ENCODE results near the gene SLC44A4. TPM values are rescaled to one million over a fixed set of nuclear protein-coding genes. Genes with fewer than 3 reads are reported as not detected.

SLC44A4 gene
- total and polyA plus RNA-seq, 2 experiments from 2014 or later = 0.60 TPM; not detected in 1

DNA sequence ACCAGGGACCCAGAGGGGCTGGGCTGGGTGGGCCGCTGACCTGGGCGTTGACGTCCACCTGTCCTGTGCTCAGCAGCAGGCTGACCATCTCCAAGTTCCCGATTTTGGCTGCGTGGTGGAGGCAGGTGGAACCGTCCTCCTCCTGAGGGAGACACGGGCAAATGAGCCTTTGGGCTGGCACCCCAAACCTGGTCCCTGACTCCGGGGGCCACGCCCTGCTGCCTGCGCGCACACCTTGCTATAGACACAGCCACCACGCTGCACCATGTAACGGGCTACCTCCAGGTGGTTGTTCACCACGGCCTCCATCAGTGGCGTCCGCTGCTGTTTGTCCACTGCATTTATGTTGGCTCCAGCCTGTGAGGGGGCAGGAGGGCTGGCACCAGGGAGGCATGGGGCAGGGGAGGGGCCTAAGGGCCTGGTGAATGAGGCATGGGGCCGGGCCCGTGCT lies 7.8 kb upstream of the SLC44A4 start:
- TF ChIP-seq, protein P1, sequence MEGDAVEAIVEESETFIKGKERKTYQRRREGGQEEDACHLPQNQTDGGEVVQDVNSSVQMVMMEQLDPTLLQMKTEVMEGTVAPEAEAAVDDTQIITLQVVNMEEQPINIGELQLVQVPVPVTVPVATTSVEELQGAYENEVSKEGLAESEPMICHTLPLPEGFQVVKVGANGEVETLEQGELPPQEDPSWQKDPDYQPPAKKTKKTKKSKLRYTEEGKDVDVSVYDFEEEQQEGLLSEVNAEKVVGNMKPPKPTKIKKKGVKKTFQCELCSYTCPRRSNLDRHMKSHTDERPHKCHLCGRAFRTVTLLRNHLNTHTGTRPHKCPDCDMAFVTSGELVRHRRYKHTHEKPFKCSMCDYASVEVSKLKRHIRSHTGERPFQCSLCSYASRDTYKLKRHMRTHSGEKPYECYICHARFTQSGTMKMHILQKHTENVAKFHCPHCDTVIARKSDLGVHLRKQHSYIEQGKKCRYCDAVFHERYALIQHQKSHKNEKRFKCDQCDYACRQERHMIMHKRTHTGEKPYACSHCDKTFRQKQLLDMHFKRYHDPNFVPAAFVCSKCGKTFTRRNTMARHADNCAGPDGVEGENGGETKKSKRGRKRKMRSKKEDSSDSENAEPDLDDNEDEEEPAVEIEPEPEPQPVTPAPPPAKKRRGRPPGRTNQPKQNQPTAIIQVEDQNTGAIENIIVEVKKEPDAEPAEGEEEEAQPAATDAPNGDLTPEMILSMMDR (IDR thresholded peaks at IDR 0.05; ENCODE audit: low read depth, low read length) = no peak
- H3K27ac ChIP-seq = no peak overlapping the region

DNA sequence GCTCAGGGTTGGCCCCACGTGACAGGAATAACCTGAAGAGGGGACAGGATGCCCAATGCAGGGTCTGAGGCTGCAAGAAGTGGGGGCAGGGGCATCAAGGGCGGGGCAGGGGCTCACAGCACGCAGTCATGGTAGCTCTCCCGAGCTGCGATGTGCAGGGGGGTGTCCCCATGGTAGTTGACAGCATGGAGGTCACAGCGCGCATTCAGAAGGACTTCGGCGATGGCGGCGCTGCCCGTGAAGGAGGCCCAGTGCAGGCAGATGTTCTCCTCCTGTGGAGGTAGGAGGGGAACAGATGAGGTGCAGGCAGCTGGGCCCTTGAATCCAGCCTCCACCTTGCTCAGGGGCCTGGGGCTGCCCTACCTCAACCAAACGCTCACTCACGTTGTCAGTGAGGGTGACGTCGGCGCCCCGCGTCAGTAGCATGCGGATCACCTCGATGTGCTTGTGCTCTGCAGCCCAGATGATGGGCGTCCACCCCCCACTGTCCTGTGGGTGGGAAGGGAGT lies 5.8 kb upstream of the SLC44A4 start:
- Histone ChIP-seq H3K27me3 (no peaks in the 10 kb centered on the region), H3K36me3 (peaks cover 82% of the 10 kb centered on the region), H3K4me3 (no peak overlapping the region), H3K4me1 (ENCODE audit: low read depth) (no peaks in the 10 kb centered on the region), H3K27ac (no peak overlapping the region), H3K9me3 (ENCODE audit: low read depth) (no peaks in the 10 kb centered on the region)
- DNase-seq (ENCODE audit: low read depth in 1 of 2, low spot score in 1 of 2) = no peak
- TF ChIP-seq, protein P1 (IDR thresholded peaks at IDR 0.05; ENCODE audit: low read depth, low read length) = no peak

More for the DNA sequence above, 7.8 kb upstream of the SLC44A4 start:
- Histone ChIP-seq H3K4me3 (no peak overlapping the region), H3K27me3 (no peaks in the 10 kb centered on the region), H3K9me3 (ENCODE audit: low read depth) (no peaks in the 10 kb centered on the region), H3K36me3 (peaks cover 76% of the 10 kb centered on the region), H3K4me1 (ENCODE audit: low read depth) (no peaks in the 10 kb centered on the region)
- no peak for DNase-seq (ENCODE audit: low read depth in 1 of 2, low spot score in 1 of 2)

DNA sequence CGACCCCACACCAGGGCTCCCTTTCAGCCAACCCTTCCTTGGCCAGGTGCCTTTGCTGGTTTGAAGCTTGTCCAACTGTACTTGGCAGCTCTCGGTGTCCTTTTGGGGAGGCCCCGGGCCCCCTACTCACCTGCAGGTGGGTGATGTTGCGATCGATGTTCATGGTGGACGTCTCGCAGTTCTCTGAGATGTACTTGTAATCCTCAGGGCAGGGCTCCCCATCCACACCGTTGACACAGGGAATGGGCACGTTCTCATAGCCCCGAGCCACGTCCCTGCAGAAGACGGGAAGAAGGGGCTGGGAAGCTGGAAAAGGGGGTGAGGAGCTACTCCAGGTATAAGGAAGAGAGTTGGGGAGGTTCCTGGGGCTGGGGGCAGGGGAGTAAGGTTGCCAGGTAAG lies 4.9 kb upstream of the SLC44A4 start:
- no peak overlapping the region for H3K4me3 ChIP-seq
- H3K36me3 ChIP-seq = peaks cover 74% of the 10 kb centered on the region
- no peaks in the 10 kb centered on the region for H3K27me3 ChIP-seq
- TF ChIP-seq, protein P1 (IDR thresholded peaks at IDR 0.05; ENCODE audit: low read depth, low read length) = no peak
- DNase-seq (ENCODE audit: low read depth in 1 of 2, low spot score in 1 of 2) = no peak
- H3K9me3 ChIP-seq (ENCODE audit: low read depth) = no peaks in the 10 kb centered on the region
- no peak overlapping the region for H3K27ac ChIP-seq
- H3K4me1 ChIP-seq (ENCODE audit: low read depth) = no peaks in the 10 kb centered on the region

DNA sequence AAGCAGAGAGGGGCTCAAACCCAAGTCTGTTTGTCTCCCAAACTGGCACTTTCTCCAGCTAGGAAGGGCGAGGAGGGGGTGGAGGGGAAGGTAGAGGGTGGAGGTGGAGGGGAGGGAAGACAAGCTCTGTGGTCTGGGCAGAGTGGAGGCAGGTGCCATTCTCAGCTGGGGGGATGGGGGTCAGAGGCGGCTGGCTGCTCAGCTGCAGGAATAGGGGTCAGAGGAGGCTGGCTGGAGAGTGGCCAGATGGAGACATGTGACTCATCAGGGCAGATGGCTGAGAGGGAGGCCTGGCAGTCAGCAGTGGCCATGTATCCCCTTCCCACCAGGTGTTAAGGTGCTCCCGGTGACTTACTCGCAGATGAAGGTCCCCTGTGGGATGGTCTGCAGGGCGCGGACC lies 3.5 kb upstream of the SLC44A4 start:
- no peaks in the 10 kb centered on the region for H3K27me3 ChIP-seq
- no peaks in the 10 kb centered on the region for H3K9me3 ChIP-seq (ENCODE audit: low read depth)
- peaks cover 62% of the 10 kb centered on the region for H3K36me3 ChIP-seq
- no peaks in the 10 kb centered on the region for H3K4me1 ChIP-seq (ENCODE audit: low read depth)
- no peak overlapping the region for H3K27ac ChIP-seq
- H3K4me3 ChIP-seq = no peak overlapping the region
- TF ChIP-seq, protein P1 (IDR thresholded peaks at IDR 0.05; ENCODE audit: low read depth, low read length) = no peak
- peak in 1 of 2 donors; percentile 39 for DNase-seq (ENCODE audit: low read depth in 1 of 2, low spot score in 1 of 2)

DNA sequence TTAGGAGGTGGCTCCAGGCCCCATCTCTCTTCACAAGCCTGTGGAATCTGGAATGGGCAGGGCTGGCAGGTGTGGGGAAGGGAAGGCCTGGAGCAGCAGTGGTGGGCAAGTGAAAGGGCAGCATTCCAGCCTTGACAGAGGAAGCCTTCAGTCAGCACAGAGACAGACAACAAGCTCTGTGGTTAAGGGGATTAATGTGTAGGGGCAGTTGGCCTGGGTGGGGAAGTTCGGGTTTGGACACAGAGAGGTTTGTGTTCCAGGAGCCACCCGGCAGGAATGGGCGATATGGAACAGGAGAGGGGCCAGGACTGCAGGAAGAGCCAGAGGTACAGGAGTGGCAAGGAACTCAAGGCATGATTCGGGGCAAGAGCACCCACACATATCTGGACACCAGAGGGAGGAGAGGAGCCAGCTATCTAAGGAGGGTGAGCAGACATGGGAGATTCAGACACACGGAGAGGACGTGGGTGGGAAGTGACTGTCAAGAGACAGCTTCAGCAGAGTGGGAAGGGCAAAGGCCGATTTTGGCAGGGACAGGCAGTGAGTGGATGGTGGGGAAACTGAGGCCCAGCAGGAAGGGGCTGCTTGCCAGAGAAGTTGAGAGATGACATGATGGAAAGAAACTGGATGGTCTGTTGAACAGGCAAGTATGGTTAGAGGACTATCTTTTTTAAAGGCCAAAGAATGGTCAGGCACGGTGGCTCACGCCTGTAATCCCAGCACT lies 2.5 kb upstream of the SLC44A4 start:
- H3K27ac ChIP-seq = no peak overlapping the region
- DNase-seq (ENCODE audit: low read depth in 1 of 2, low spot score in 1 of 2) = no peak
- H3K4me3 ChIP-seq = no peak overlapping the region
- no peaks in the 10 kb centered on the region for H3K9me3 ChIP-seq (ENCODE audit: low read depth)
- H3K36me3 ChIP-seq = peaks cover 56% of the 10 kb centered on the region
- H3K27me3 ChIP-seq = no peaks in the 10 kb centered on the region
- no peaks in the 10 kb centered on the region for H3K4me1 ChIP-seq (ENCODE audit: low read depth)
- TF ChIP-seq, protein P1 (IDR thresholded peaks at IDR 0.05; ENCODE audit: low read depth, low read length) = no peak

Measured in cardiac muscle cell (in vitro differentiated cells and primary cell).